Endothelial cell of umbilical vein (primary cell): ENCODE data around the gene FAM241B. TPM values are rescaled to one million over a fixed set of nuclear protein-coding genes. Genes with fewer than 3 reads are reported as not detected.

Experiments
- BruUV-seq: library from RNA; stranded (reverse); fragments of 400-500 nt; replicated peaks from 2 replicates; lab custom pipeline; 2021; lab: Mats Ljungman, UMichigan
- CTCF ChIA-PET: fragments of 300-600, 350-600 bp; sonication (Branson Sonifier 250); formaldehyde crosslinking; loops from one replicate; lab custom pipeline; 2021; ENCODE audit warnings: antibody characterized with exemption, inconsistent platforms; lab: Charles Lee
- POLR2A ChIA-PET: fragments of 300-600, 350-600 bp; sonication (Branson Sonifier 250); formaldehyde crosslinking; loops from one replicate; lab custom pipeline; 2021; ENCODE audit warnings: antibody characterized with exemption, inconsistent platforms; lab: Charles Lee
- DNase-seq: peaks from one replicate; pipeline ENCODE4 v3.0.0-alpha.2; 2011; ENCODE audit warnings: low read depth, low spot score
- FAIRE-seq: peaks from 2 replicates; lab custom pipeline; 2011; peaks lifted over from hg19 to GRCh38; lab: Jason Lieb, UNC
- H2AFZ ChIP-seq: 2 replicates; pipeline ENCODE4 v1.6.0; 2012; ENCODE audit warnings: low read depth, low read length, control low read depth, inconsistent platforms
- H3K27ac ChIP-seq: 2 replicates; pipeline ENCODE4 v1.5.1; 2011; ENCODE audit warnings: low read depth, mild to moderate bottlenecking, control low read depth, low read length, moderate library complexity; ENCODE audit not compliant: insufficient read depth
- H3K27me3 ChIP-seq, 2 experiments: 2 replicates each; pipeline versions ENCODE4 v1.6.0 to v1.6.1; 2011; ENCODE audit warnings: low read length in 2 of 2, mixed read lengths in 1 of 2; ENCODE audit not compliant: control insufficient read depth in 2 of 2, insufficient read depth in 2 of 2
- H3K36me3 ChIP-seq, 2 experiments: 2 replicates in 1 of 2; 3 replicates in 1 of 2; pipeline ENCODE4 v1.5.1; 2011; ENCODE audit warnings: low read length in 2 of 2, mild to moderate bottlenecking in 1 of 2, moderate library complexity in 1 of 2; ENCODE audit not compliant: control insufficient read depth in 2 of 2, insufficient read depth in 2 of 2; ENCODE audit errors: extremely low read depth in 1 of 2
- H3K4me1 ChIP-seq: 3 replicates; pipeline ENCODE4 v1.5.1; 2011; ENCODE audit warnings: mild to moderate bottlenecking, low read length; ENCODE audit not compliant: control insufficient read depth, insufficient read depth; ENCODE audit errors: extremely low read depth
- H3K4me2 ChIP-seq: 2 replicates; pipeline ENCODE4 v1.6.1; 2011; ENCODE audit warnings: low read length, control low read depth, mixed read lengths; ENCODE audit not compliant: insufficient read depth
- H3K4me3 ChIP-seq, 3 experiments: fragments of 200-600 bp in 1 of 3; sonication (generic), shearing (Covaris generic) in 1 of 3; replicated peaks in 1 of 3; 2 replicates each; pipeline ENCODE4 v1.5.1; 2011 to 2016; ENCODE audit warnings: control low read depth in 3 of 3, low read length in 3 of 3, mild to moderate bottlenecking in 2 of 3, inconsistent platforms in 1 of 3, low read depth in 1 of 3, moderate library complexity in 1 of 3; ENCODE audit not compliant: insufficient read depth in 1 of 3
- H3K79me2 ChIP-seq: 2 replicates; pipeline ENCODE4 v1.6.0; 2012; ENCODE audit warnings: low read length, inconsistent platforms; ENCODE audit not compliant: control insufficient read depth, insufficient read depth
- H3K9ac ChIP-seq: replicated peaks from 2 replicates; pipeline ENCODE3; 2011; ENCODE audit warnings: low read length, control low read depth; ENCODE audit not compliant: insufficient read depth; ENCODE audit errors: extremely low read depth
- H3K9me1 ChIP-seq: replicated peaks from 3 replicates; pipeline ENCODE4 v1.6.0; 2011; ENCODE audit warnings: mild to moderate bottlenecking, low read length; ENCODE audit not compliant: control insufficient read depth, insufficient read depth; ENCODE audit errors: extremely low read depth
- H3K9me3 ChIP-seq: replicated peaks from 2 replicates; pipeline ENCODE4 v1.5.1; 2012; ENCODE audit warnings: low read length, inconsistent platforms; ENCODE audit not compliant: control insufficient read depth, insufficient read depth
- H4K20me1 ChIP-seq: replicated peaks from 2 replicates; pipeline ENCODE3; 2011; ENCODE audit warnings: mild to moderate bottlenecking, low read length; ENCODE audit not compliant: control insufficient read depth, insufficient read depth; ENCODE audit errors: extremely low read depth
- EZH2 ChIP-seq: IDR thresholded peaks from 2 replicates; pipeline ENCODE4 v1.6.1; 2012; ENCODE audit warnings: borderline replicate concordance, low read depth, mild to moderate bottlenecking, moderate library complexity, low read length, inconsistent platforms; ENCODE audit not compliant: severe bottlenecking
- FOS ChIP-seq: IDR thresholded peaks from 2 replicates; pipeline ENCODE4 v1.6.1; 2011; ENCODE audit warnings: mild to moderate bottlenecking, low read length, moderate library complexity, borderline replicate concordance; ENCODE audit not compliant: insufficient read depth
- GATA2 ChIP-seq: IDR thresholded peaks from 2 replicates; pipeline ENCODE4 v1.7.0; 2011; ENCODE audit warnings: low read depth, mild to moderate bottlenecking, moderate library complexity, mixed read lengths, low read length; ENCODE audit not compliant: insufficient read length, insufficient read depth
- JUN ChIP-seq: IDR thresholded peaks from 2 replicates; pipeline ENCODE4 v1.6.1; 2011; ENCODE audit warnings: borderline replicate concordance, low read depth; ENCODE audit not compliant: insufficient read length, insufficient read depth
- MYC ChIP-seq: IDR thresholded peaks from one replicate; pipeline ENCODE4 v1.6.1; 2011; ENCODE audit warnings: mild to moderate bottlenecking, low read depth, low read length
- POLR2A ChIP-seq: IDR thresholded peaks from 2 replicates; pipeline ENCODE4 v1.6.1; 2012; ENCODE audit warnings: low read depth, mild to moderate bottlenecking, control low read depth, low read length
- POLR2AphosphoS5 ChIP-seq: IDR thresholded peaks from 2 replicates; pipeline ENCODE4 v1.6.1; 2012; ENCODE audit warnings: low read depth, mild to moderate bottlenecking, control low read depth, low read length, moderate library complexity; ENCODE audit not compliant: insufficient read depth
- dilution Hi-C: fragments of 300-500 bp; cut with MboI; formaldehyde crosslinking; loops from one replicate; pipeline ENCODE4 v1.15.0; 2019; ENCODE audit warnings: low sequenced_read_pairs; ENCODE audit not compliant: extremely low pct_ligation_motif_present
- intact Hi-C: fragments of 100-400 bp; cut with micrococcal nuclease; formaldehyde crosslinking; loops from one replicate; pipeline ENCODE4 v1.10.0; 2022
- polyA plus RNA-seq, 4 experiments: library from polyadenylated mRNA; depleted of rRNA in 3 of 4; stranded (reverse) in 3 of 4; unstranded in 1 of 4; fragments of >200 nt; gene quantifications; 2 replicates each; pipeline versions ENCODE4 v1.2.1 to v1.2.3, GENCODE V29; 2011 to 2012; ENCODE audit warnings: missing spikeins in 1 of 4
- total RNA-seq: library from RNA; stranded (reverse); gene quantifications from 2 replicates; pipeline ENCODE4 v1.2.3, GENCODE V29; 2021
- TF ChIP-seq, protein P1 (sequence below), 2 donors: IDR thresholded peaks; 1 replicate in 1 of 2; 2 replicates in 1 of 2; pipeline ENCODE4 v1.5.1; 2011; ENCODE audit warnings: low read length in 2 of 2, mild to moderate bottlenecking in 2 of 2, moderate library complexity in 2 of 2, control low read depth in 1 of 2, inconsistent platforms in 1 of 2, low read depth in 1 of 2; ENCODE audit not compliant: insufficient read depth in 1 of 2; ENCODE audit errors: extremely low read depth in 1 of 2
- TF ChIP-seq, protein P2 (sequence below): IDR thresholded peaks from 2 replicates; pipeline ENCODE4 v1.6.1; 2011; ENCODE audit not compliant: insufficient read depth, insufficient read length

FAM241B gene
- total and polyA plus RNA-seq, 2 donors (not counting 3 experiments of a cell fraction or from before 2014, with no cell fraction given) = 0.23 TPM; not detected in 1

DNA sequence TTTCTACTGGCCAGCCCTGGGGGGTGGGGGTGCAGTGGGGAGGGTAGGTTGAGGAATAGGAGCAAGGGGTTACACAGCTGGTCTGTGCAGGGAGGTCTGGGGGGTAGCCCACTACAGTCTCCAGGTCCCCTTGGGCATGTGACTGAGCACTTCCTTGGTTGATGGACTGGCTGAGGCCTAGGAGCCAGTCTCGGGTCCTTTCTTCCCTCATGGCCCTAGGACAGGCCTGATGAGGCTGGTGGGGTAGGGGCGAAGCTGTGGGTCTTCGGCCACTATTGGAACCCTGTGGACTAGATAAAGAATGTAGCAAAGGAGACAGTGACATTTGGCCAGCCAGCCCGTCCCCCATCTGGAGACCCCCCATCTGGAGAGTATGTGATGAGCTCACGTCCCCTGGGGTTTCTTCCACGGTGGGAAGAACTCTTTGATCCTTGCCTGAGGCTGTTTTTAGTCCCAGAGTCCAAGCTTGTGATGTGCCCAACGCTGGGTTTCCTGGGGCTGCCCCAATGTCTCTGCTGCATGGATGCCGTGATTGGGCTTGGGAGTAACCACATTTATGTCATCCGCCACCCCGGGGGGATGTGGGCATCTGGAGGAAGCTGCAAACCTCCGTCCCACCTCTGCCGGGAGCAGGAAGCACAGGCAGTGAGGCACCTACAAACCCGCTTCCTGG is 20.7 kb downstream of the FAM241B start:
- Histone ChIP-seq H3K36me3 (no peaks in the 10 kb centered on the region), H3K9ac (no peak overlapping the region), H3K4me2 (no peak overlapping the region), H3K27ac (no peak overlapping the region), H4K20me1 (no peaks in the 10 kb centered on the region), H3K27me3 (peaks cover 0 to 2% of the 10 kb centered on the region in 2 experiments), H3K4me3 (no peak overlapping the region), H3K9me3 (no peaks in the 10 kb centered on the region), H2AFZ (no peak overlapping the region), H3K4me1 (peaks cover 2% of the 10 kb centered on the region), H3K79me2 (no peaks in the 10 kb centered on the region), H3K9me1 (no peaks in the 10 kb centered on the region)
- DNase-seq (no peak), FAIRE-seq (no peak)
- ChIA-PET CTCF (interaction anchor here (0.9 to 1.6 kb wide), 4 partner anchors 14 to 264 kb away, joined by 3 to 9 read pairs (median 4); no protein-coding TSS in a partner anchor), POLR2A (no interaction called here)
- no TSS peak for BruUV-seq
- intact Hi-C loops (no loop called here), dilution Hi-C loops (no loop called here)
- TF ChIP-seq, protein P1, sequence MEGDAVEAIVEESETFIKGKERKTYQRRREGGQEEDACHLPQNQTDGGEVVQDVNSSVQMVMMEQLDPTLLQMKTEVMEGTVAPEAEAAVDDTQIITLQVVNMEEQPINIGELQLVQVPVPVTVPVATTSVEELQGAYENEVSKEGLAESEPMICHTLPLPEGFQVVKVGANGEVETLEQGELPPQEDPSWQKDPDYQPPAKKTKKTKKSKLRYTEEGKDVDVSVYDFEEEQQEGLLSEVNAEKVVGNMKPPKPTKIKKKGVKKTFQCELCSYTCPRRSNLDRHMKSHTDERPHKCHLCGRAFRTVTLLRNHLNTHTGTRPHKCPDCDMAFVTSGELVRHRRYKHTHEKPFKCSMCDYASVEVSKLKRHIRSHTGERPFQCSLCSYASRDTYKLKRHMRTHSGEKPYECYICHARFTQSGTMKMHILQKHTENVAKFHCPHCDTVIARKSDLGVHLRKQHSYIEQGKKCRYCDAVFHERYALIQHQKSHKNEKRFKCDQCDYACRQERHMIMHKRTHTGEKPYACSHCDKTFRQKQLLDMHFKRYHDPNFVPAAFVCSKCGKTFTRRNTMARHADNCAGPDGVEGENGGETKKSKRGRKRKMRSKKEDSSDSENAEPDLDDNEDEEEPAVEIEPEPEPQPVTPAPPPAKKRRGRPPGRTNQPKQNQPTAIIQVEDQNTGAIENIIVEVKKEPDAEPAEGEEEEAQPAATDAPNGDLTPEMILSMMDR (IDR thresholded peaks at IDR 0.05; ENCODE audit: extremely low read depth in 1 of 2, insufficient read depth in 1 of 2, low read depth in 1 of 2, low read length in 2 of 2) = no peak
- TF ChIP-seq POLR2A = no peak
- TF ChIP-seq POLR2AphosphoS5 = no peak

DNA sequence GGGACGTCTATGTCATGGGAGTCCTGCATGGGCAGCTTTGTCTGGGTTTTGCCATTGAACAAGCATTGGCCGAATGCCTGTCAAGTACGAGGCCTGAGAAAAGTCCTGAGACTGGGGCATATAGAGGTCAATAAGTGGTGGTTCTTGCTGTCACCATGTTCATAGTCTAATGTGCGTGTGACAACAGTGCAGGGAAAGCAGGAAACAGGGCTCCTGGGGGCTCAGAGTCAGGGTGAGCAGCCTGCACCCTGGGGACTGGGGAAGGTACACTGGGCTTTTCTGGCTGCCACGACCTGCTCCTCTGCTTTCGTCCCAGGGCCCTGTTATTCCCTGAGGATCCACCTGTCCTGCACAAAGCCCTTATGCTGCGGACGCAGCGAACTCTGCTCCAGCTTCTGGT is 21.3 kb downstream of the FAM241B start:
- TF ChIP-seq EZH2 (no peak), POLR2AphosphoS5 (no peak), FOS (no peak), JUN (no peak), MYC (no peak), POLR2A (no peak), GATA2 (no peak)
- TF ChIP-seq, protein P1 (IDR thresholded peaks at IDR 0.05; ENCODE audit: extremely low read depth in 1 of 2, insufficient read depth in 1 of 2, low read depth in 1 of 2, low read length in 2 of 2) = no peak
- TF ChIP-seq, protein P2, sequence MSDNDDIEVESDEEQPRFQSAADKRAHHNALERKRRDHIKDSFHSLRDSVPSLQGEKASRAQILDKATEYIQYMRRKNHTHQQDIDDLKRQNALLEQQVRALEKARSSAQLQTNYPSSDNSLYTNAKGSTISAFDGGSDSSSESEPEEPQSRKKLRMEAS = no peak
- no TSS peak for BruUV-seq
- Histone ChIP-seq H3K9me3 (no peaks in the 10 kb centered on the region), H2AFZ (no peak overlapping the region), H3K27ac (no peak overlapping the region), H3K9me1 (no peaks in the 10 kb centered on the region), H3K36me3 (no peaks in the 10 kb centered on the region), H4K20me1 (no peaks in the 10 kb centered on the region), H3K27me3 (peaks cover 2 to 3% of the 10 kb centered on the region in 2 experiments), H3K79me2 (no peaks in the 10 kb centered on the region), H3K4me2 (no peak overlapping the region), H3K4me3 (no peak overlapping the region), H3K9ac (no peak overlapping the region), H3K4me1 (peaks cover 2% of the 10 kb centered on the region)
- dilution Hi-C loops = no loop called here
- POLR2A ChIA-PET = no interaction called here
- DNase-seq = no peak
- FAIRE-seq = no peak
- intact Hi-C loops = no loop called here
- CTCF ChIA-PET = interaction anchor here (0.9 to 1.6 kb wide), 4 partner anchors 14 to 263 kb away, joined by 3 to 9 read pairs (median 4); no protein-coding TSS in a partner anchor
